ENCODE data around the gene MYO16. TPM values are rescaled to one million over a fixed set of nuclear protein-coding genes. Genes with fewer than 3 reads are reported as not detected.

The MYO16 gene
- polyA plus RNA-seq, 2 of the 4 experiments (the other 2 are of a cell fraction) = 0.03 to 0.06 TPM

- Histone ChIP-seq H3K4me1 (peaks cover 40% of the 10 kb centered on the region), H3K27ac (peak overlapping the region in 1 of 2 experiments; percentile 42; a peak in 1 of 6 replicates), H3K4me2 (no peak overlapping the region), H3K4me3 (no peak overlapping the region), H3K9me3 (no peaks in the 10 kb centered on the region)
- TF ChIP-seq GATA3 (IDR thresholded peaks at IDR 0.05; ENCODE audit: borderline replicate concordance) (no peak), POLR2AphosphoS2 (conservative IDR thresholded peaks at IDR 0.05; ENCODE audit: low read length) (no peak)
- ATAC-seq (no peak), FAIRE-seq (no peak), DNase-seq (ENCODE audit: low read depth in 1 of 2, low spot score in 1 of 2) (no peak)
- 72% methylated on average over 7 of the region's 7 CpGs for WGBS (ENCODE audit: missing lambda C conversion rate)
- ChIA-PET CTCF (no interaction called here), POLR2A (no interaction called here)
Observed at GRCh38 chr13:109162248-109163036, 533.0 kb downstream of the MYO16 start.

- peaks cover 34% of the 10 kb centered on the region for H3K4me1 ChIP-seq
- H3K4me2 ChIP-seq = no peak overlapping the region
- no peak for ATAC-seq
- CTCF ChIA-PET = no interaction called here
- no peaks in the 10 kb centered on the region for H3K9me3 ChIP-seq
- 86% methylated on average over 6 of the region's 6 CpGs for WGBS (ENCODE audit: missing lambda C conversion rate)
- POLR2A ChIA-PET = no interaction called here
- H3K4me3 ChIP-seq = no peak overlapping the region
- no peak for FAIRE-seq
- H3K27ac ChIP-seq = no peak overlapping the region
- DNase-seq (ENCODE audit: low read depth in 1 of 2, low spot score in 1 of 2) = no peak
- TF ChIP-seq KDM1A (IDR thresholded peaks at IDR 0.05; ENCODE audit: low read depth) (no peak), FOSL2 (IDR thresholded peaks at IDR 0.05) (no peak), FOSL2 (CRISPR knock-in tag; IDR thresholded peaks at IDR 0.05) (no peak), EHF (CRISPR knock-in tag; IDR thresholded peaks at IDR 0.05) (no peak)
Observed at GRCh38 chr13:109163037-109163379, 533.6 kb downstream of the MYO16 start.

DNA sequence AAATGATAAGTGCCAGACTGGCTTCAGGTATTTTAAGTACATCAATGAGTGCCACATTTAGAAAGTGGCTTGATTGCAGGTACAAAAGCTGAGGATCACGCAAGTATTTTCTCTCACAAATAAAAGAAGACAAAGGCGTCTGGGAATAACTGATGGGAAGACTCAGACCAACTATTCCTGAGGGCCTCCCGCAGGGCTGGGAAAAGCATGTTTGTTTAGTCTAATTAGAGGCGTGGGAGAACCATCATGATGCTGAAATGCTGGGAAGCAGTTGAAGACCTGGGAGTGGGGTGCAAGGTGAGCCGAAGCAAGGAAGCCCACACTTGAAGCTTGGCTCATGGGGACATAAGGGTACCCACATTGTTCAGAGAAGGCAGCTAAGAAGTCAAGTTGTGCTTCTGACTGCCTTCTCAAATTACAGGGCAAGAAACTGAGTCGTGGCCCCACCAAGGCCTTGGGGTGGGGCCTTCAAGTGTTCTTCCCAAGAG is 536.0 kb downstream of the MYO16 start:
- H3K9me3 ChIP-seq = no peaks in the 10 kb centered on the region
- TF ChIP-seq POLR2AphosphoS2 (conservative IDR thresholded peaks at IDR 0.05; ENCODE audit: low read length) = no peak
- no peak for TF ChIP-seq CBX8 (IDR thresholded peaks at IDR 0.05)
- TF ChIP-seq, protein P1, sequence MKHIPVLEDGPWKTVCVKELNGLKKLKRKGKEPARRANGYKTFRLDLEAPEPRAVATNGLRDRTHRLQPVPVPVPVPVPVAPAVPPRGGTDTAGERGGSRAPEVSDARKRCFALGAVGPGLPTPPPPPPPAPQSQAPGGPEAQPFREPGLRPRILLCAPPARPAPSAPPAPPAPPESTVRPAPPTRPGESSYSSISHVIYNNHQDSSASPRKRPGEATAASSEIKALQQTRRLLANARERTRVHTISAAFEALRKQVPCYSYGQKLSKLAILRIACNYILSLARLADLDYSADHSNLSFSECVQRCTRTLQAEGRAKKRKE (CRISPR knock-in tag; IDR thresholded peaks at IDR 0.05; ENCODE audit: low read depth) = no peak
- TF ChIP-seq FOXS1 (CRISPR knock-in tag; IDR thresholded peaks at IDR 0.05) = no peak
- no peak for TF ChIP-seq REST (IDR thresholded peaks at IDR 0.05)
- TF ChIP-seq JUN (IDR thresholded peaks at IDR 0.05) = no peak
- TF ChIP-seq KDM1A (IDR thresholded peaks at IDR 0.05; ENCODE audit: low read depth) = no peak
- no peak for TF ChIP-seq NPAS2 (CRISPR knock-in tag; IDR thresholded peaks at IDR 0.05; ENCODE audit: borderline replicate concordance)
- TF ChIP-seq BCL3 (IDR thresholded peaks at IDR 0.05) = no peak
- no peak for TF ChIP-seq ZNF302 (CRISPR knock-in tag; IDR thresholded peaks at IDR 0.05)
- no peak for TF ChIP-seq RFX5 (IDR thresholded peaks at IDR 0.05)
- TF ChIP-seq EHMT2 (IDR thresholded peaks at IDR 0.05; ENCODE audit: low read depth) = no peak
- TF ChIP-seq CHD4 (IDR thresholded peaks at IDR 0.05; ENCODE audit: borderline replicate concordance) = no peak
- no peak for TF ChIP-seq ESRRA (IDR thresholded peaks at IDR 0.05; ENCODE audit: borderline replicate concordance, low read length)
- TF ChIP-seq SMC3 (IDR thresholded peaks at IDR 0.05) = no peak
- no peak for TF ChIP-seq FOSB (CRISPR knock-in tag; IDR thresholded peaks at IDR 0.05)

More for the DNA sequence above, 536.0 kb downstream of the MYO16 start:
- Histone ChIP-seq H3K4me3 (no peak overlapping the region), H3K27ac (no peak overlapping the region), H3K4me2 (no peak overlapping the region), H3K4me1 (peaks cover 10% of the 10 kb centered on the region)
- FAIRE-seq = no peak
- no peak for ATAC-seq
- 74% methylated on average over 6 of the region's 6 CpGs for WGBS (ENCODE audit: missing lambda C conversion rate)
- ChIA-PET POLR2A (no interaction called here), CTCF (no interaction called here)
- no peak for DNase-seq (ENCODE audit: low read depth in 1 of 2, low spot score in 1 of 2)
